H1 (cell line): ENCODE data around the gene PEAK1. TPM values are rescaled to one million over a fixed set of nuclear protein-coding genes. Genes with fewer than 3 reads are reported as not detected.

Experiments used
- CTCF ChIA-PET: fragments of 300-600 bp; sonication (Branson Sonifier 250); formaldehyde crosslinking; loops from one replicate; lab custom pipeline; 2021; ENCODE audit not compliant: partially characterized antibody; lab: Charles Lee
- POLR2A ChIA-PET: fragments of 300-600 bp; sonication (Branson Sonifier 250); formaldehyde crosslinking; loops from one replicate; lab custom pipeline; 2021; ENCODE audit warnings: inconsistent platforms; ENCODE audit not compliant: partially characterized antibody; lab: Charles Lee
- DNase-seq, 2 experiments: peaks; one replicate each; pipeline versions ENCODE4 v3.0.0 to v3.0.0-alpha.2; 2010 to 2022; ENCODE audit warnings: low spot score in 2 of 2, low read depth in 1 of 2, mixed read lengths in 1 of 2
- FAIRE-seq: peaks from 2 replicates; lab custom pipeline; 2011; peaks lifted over from hg19 to GRCh38; lab: Jason Lieb, UNC
- H2AFZ ChIP-seq: 2 replicates; pipeline ENCODE4 v1.8.1; 2012; ENCODE audit warnings: low read length, inconsistent platforms
- H2AK5ac ChIP-seq: 2 replicates; pipeline ENCODE4 v1.6.1; 2013; ENCODE audit warnings: low read depth, low read length
- H2BK120ac ChIP-seq: replicated peaks from 2 replicates; pipeline ENCODE3; 2013; ENCODE audit warnings: low read depth, low read length, inconsistent platforms
- H2BK12ac ChIP-seq: 2 replicates; pipeline ENCODE4 v1.6.1; 2013; ENCODE audit warnings: low read depth, low read length
- H2BK15ac ChIP-seq: 2 replicates; pipeline ENCODE4 v1.6.1; 2013; ENCODE audit warnings: low read length
- H2BK20ac ChIP-seq: 2 replicates; pipeline ENCODE4 v1.6.1; 2013; ENCODE audit warnings: low read length
- H2BK5ac ChIP-seq: 2 replicates; pipeline ENCODE4 v1.6.1; 2013; ENCODE audit warnings: low read depth, low read length
- H3K14ac ChIP-seq: 2 replicates; pipeline ENCODE4 v1.6.1; 2013; ENCODE audit warnings: inconsistent platforms; ENCODE audit not compliant: insufficient read length
- H3K18ac ChIP-seq: 2 replicates; pipeline ENCODE4 v1.6.1; 2013; ENCODE audit warnings: low read length; ENCODE audit errors: extremely low read depth
- H3K23ac ChIP-seq: 2 replicates; pipeline ENCODE4 v1.6.1; 2013; ENCODE audit warnings: inconsistent platforms; ENCODE audit not compliant: insufficient read length
- H3K23me2 ChIP-seq: 2 replicates; pipeline ENCODE4 v1.6.1; 2013; ENCODE audit warnings: low read depth, low read length
- H3K27ac ChIP-seq: 2 replicates; pipeline ENCODE4 v1.6.1; 2011; ENCODE audit warnings: low read depth, low read length, inconsistent platforms
- H3K27me3 ChIP-seq, 4 experiments: replicated peaks in 1 of 4; 1 replicate in 1 of 4; 2 replicates in 3 of 4; pipeline versions ENCODE4 v1.6.1 to v1.8.1; 2011 to 2013; ENCODE audit warnings: low read length in 3 of 4, mild to moderate bottlenecking in 3 of 4, inconsistent platforms in 2 of 4, mixed read lengths in 2 of 4, moderate library complexity in 1 of 4; ENCODE audit not compliant: control insufficient read depth in 3 of 4, insufficient read depth in 3 of 4; ENCODE audit errors: extremely low read depth in 1 of 4
- H3K36me3 ChIP-seq, 4 experiments: 2 replicates each; pipeline versions ENCODE4 v1.6.1 to v1.8.1; 2011 to 2013; ENCODE audit warnings: mild to moderate bottlenecking in 4 of 4, low read length in 3 of 4, moderate library complexity in 2 of 4, control low read depth in 1 of 4, inconsistent platforms in 1 of 4; ENCODE audit not compliant: insufficient read depth in 4 of 4, control insufficient read depth in 2 of 4
- H3K4ac ChIP-seq: replicated peaks from 2 replicates; pipeline ENCODE3; 2013; ENCODE audit warnings: low read length, low read depth, mixed read lengths, inconsistent platforms; ENCODE audit not compliant: insufficient read length
- H3K4me1 ChIP-seq, 4 experiments: replicated peaks in 1 of 4; 1 replicate in 1 of 4; 2 replicates in 3 of 4; pipeline versions ENCODE4 v1.6.1 to v1.8.1; 2011 to 2013; ENCODE audit warnings: low read length in 3 of 4, inconsistent platforms in 2 of 4, mixed read lengths in 1 of 4; ENCODE audit not compliant: insufficient read depth in 4 of 4, control insufficient read depth in 3 of 4
- H3K4me2 ChIP-seq, 2 experiments: 2 replicates each; pipeline versions ENCODE4 v1.6.1 to v1.8.1; 2011 to 2013; ENCODE audit warnings: low read depth in 2 of 2, low read length in 2 of 2, control low read depth in 1 of 2, inconsistent platforms in 1 of 2, mild to moderate bottlenecking in 1 of 2; ENCODE audit not compliant: insufficient read depth in 1 of 2
- H3K4me3 ChIP-seq, 4 experiments: fragments of 200-600, 300-600 bp in 1 of 4; sonication (generic), shearing (Covaris generic), sonication (Bioruptor Twin) in 1 of 4; 2 replicates each; pipeline versions ENCODE4 v1.5.1 to v1.8.1; 2011 to 2016; ENCODE audit warnings: low read length in 4 of 4, low read depth in 3 of 4, control low read depth in 2 of 4, inconsistent platforms in 2 of 4, mild to moderate bottlenecking in 2 of 4, mixed read lengths in 1 of 4, moderate library complexity in 1 of 4; ENCODE audit not compliant: insufficient read depth in 2 of 4; ENCODE audit errors: extremely low read depth in 1 of 4
- H3K56ac ChIP-seq: replicated peaks from 2 replicates; pipeline ENCODE3; 2013; ENCODE audit warnings: low read depth, mild to moderate bottlenecking, mixed read lengths, low read length, inconsistent platforms; ENCODE audit not compliant: insufficient read length
- H3K79me1 ChIP-seq: 2 replicates; pipeline ENCODE4 v1.6.1; 2013; ENCODE audit warnings: low read depth, low read length, control low read depth
- H3K79me2 ChIP-seq, 2 experiments: 2 replicates each; pipeline versions ENCODE4 v1.6.1 to v1.8.1; 2012 to 2013; ENCODE audit warnings: low read length in 2 of 2, mild to moderate bottlenecking in 2 of 2, inconsistent platforms in 1 of 2; ENCODE audit not compliant: insufficient read depth in 2 of 2, control insufficient read depth in 1 of 2
- H3K9ac ChIP-seq, 4 experiments: replicated peaks in 1 of 4; 1 replicate in 1 of 4; 2 replicates in 3 of 4; pipeline versions ENCODE4 v1.6.1 to v1.8.1; 2011 to 2013; ENCODE audit warnings: low read depth in 3 of 4, low read length in 3 of 4, control low read depth in 2 of 4, mild to moderate bottlenecking in 2 of 4, moderate library complexity in 2 of 4, inconsistent platforms in 1 of 4; ENCODE audit errors: extremely low read depth in 1 of 4
- H3K9me3 ChIP-seq, 2 experiments: 2 replicates each; pipeline versions ENCODE4 v1.6.1 to v1.8.1; 2012 to 2013; ENCODE audit warnings: mild to moderate bottlenecking in 2 of 2, moderate library complexity in 2 of 2, control low read depth in 1 of 2, inconsistent platforms in 1 of 2, low read depth in 1 of 2, low read length in 1 of 2, mixed read lengths in 1 of 2; ENCODE audit not compliant: insufficient read depth in 2 of 2
- H4K20me1 ChIP-seq, 2 experiments: replicated peaks in 1 of 2; 2 replicates each; pipeline versions ENCODE3 to v1.8.1; 2011 to 2013; ENCODE audit warnings: inconsistent platforms in 2 of 2, low read length in 2 of 2, mild to moderate bottlenecking in 1 of 2; ENCODE audit not compliant: insufficient read depth in 2 of 2, control insufficient read depth in 1 of 2
- H4K5ac ChIP-seq: 2 replicates; pipeline ENCODE4 v1.6.1; 2013; ENCODE audit warnings: low read length, low read depth, mixed read lengths, inconsistent platforms; ENCODE audit not compliant: insufficient read length
- H4K8ac ChIP-seq: 2 replicates; pipeline ENCODE4 v1.8.0; 2013; ENCODE audit warnings: mild to moderate bottlenecking, moderate library complexity, low read length, inconsistent platforms; ENCODE audit not compliant: insufficient read depth; ENCODE audit errors: extremely low read depth
- H4K91ac ChIP-seq: replicated peaks from 2 replicates; pipeline ENCODE3; 2013; ENCODE audit warnings: low read length, mixed read lengths, inconsistent platforms; ENCODE audit not compliant: insufficient read length
- BACH1 ChIP-seq: IDR thresholded peaks from 2 replicates; pipeline ENCODE4 v1.6.1; 2012; ENCODE audit warnings: low read length, improper control_type of control experiment
- BRCA1 ChIP-seq: IDR thresholded peaks from 2 replicates; pipeline ENCODE4 v1.6.1; 2012; ENCODE audit warnings: low read depth, low read length, improper control_type of control experiment
- EP300 ChIP-seq, 2 experiments: IDR thresholded peaks; 1 replicate in 1 of 2; 2 replicates in 1 of 2; pipeline ENCODE4 v1.6.1; 2011 to 2012; ENCODE audit warnings: low read depth in 2 of 2, low read length in 2 of 2, mild to moderate bottlenecking in 2 of 2, borderline replicate concordance in 1 of 2, inconsistent platforms in 1 of 2, moderate library complexity in 1 of 2
- GABPA ChIP-seq: IDR thresholded peaks from 2 replicates; pipeline ENCODE4 v1.6.1; 2011; ENCODE audit warnings: mild to moderate bottlenecking, low read length, moderate library complexity, borderline replicate concordance; ENCODE audit not compliant: insufficient read depth
- GTF2F1 ChIP-seq: IDR thresholded peaks from 2 replicates; pipeline ENCODE4 v1.6.1; 2012; ENCODE audit warnings: low read depth, low read length, improper control_type of control experiment, borderline replicate concordance
- JUN ChIP-seq: IDR thresholded peaks from 2 replicates; pipeline ENCODE4 v1.6.1; 2011; ENCODE audit warnings: low read depth, mild to moderate bottlenecking, improper control_type of control experiment, low read length
- MAX ChIP-seq: IDR thresholded peaks from 2 replicates; pipeline ENCODE4 v1.6.1; 2012; ENCODE audit warnings: inconsistent platforms
- NANOG ChIP-seq: IDR thresholded peaks from 2 replicates; pipeline ENCODE4 v1.6.1; 2011; ENCODE audit warnings: low read length, low read depth, mild to moderate bottlenecking, inconsistent platforms; ENCODE audit not compliant: insufficient read depth, poor library complexity, severe bottlenecking
- POLR2AphosphoS5 ChIP-seq: IDR thresholded peaks from 2 replicates; pipeline ENCODE4 v1.6.1; 2011; ENCODE audit warnings: low read depth, low read length
- POU5F1 ChIP-seq: IDR thresholded peaks from 2 replicates; pipeline ENCODE4 v1.6.1; 2011; ENCODE audit warnings: low read depth, mild to moderate bottlenecking, low read length, moderate library complexity
- SIN3A ChIP-seq, 2 experiments: IDR thresholded peaks in 1 of 2; conservative IDR thresholded peaks in 1 of 2; 2 replicates each; pipeline ENCODE4 v1.6.1; 2011 to 2012; ENCODE audit warnings: low read length in 2 of 2, improper control_type of control experiment in 1 of 2, low read depth in 1 of 2, mild to moderate bottlenecking in 1 of 2
- SP4 ChIP-seq: IDR thresholded peaks from 2 replicates; pipeline ENCODE4 v1.6.1; 2012; ENCODE audit warnings: low read length, inconsistent platforms
- TAF1 ChIP-seq: IDR thresholded peaks from 2 replicates; pipeline ENCODE4 v1.6.1; 2011; ENCODE audit warnings: mild to moderate bottlenecking, low read depth, low read length
- WGBS, 2 experiments: shearing (Covaris generic) in 1 of 2; methylation state at CpG; one replicate each; pipeline versions ENCODE4 v1.1.6 to v1.1.7; 2013 to 2015; ENCODE audit warnings: low lambda C conversion rate in 2 of 2, mixed read lengths in 2 of 2, inconsistent platforms in 1 of 2, low coverage in 1 of 2, missing lambda C conversion rate in 1 of 2; ENCODE audit not compliant: insufficient replicate concordance in 2 of 2, insufficient coverage in 1 of 2, insufficient read length in 1 of 2; ENCODE audit errors: extremely low coverage in 1 of 2, missing lambda C conversion rate in 1 of 2; 5-methylcytosine and 5-hydroxymethylcytosine counted together
- polyA plus RNA-seq, 7 experiments: library from polyadenylated mRNA; depleted of rRNA in 3 of 7; stranded (reverse) in 5 of 7; unstranded in 2 of 7; fragments of >200 nt in 5 of 7; fragments of 200-250 nt in 2 of 7; gene quantifications; 1 replicate in 5 of 7; 2 replicates in 1 of 7; 4 replicates in 1 of 7; pipeline versions ENCODE4 v1.2.1 to v1.2.3, GENCODE V29; 2011 to 2013; ENCODE audit warnings: missing spikeins in 2 of 7, mixed read lengths in 2 of 7
- total RNA-seq: library from RNA; stranded (reverse); fragmentation: NEBNext Ultra II Directional; extraction: Animal tissue kit (Norgen Biotek cat#: 25700); gene quantifications from 2 replicates; pipeline ENCODE4 v1.2.1, GENCODE V29; 2021

Gene PEAK1
- total and polyA plus RNA-seq, 2 of the 8 experiments (the other 6 are each of a cell fraction or from before 2014, with no cell fraction given): 8.8 to 44.8 TPM

- FAIRE-seq (no peak), DNase-seq (peak in 1 of 2 experiments; percentile 38)
- Histone ChIP-seq H2BK120ac (no peak overlapping the region), H3K23ac (no peak overlapping the region), H3K4me1 (peaks cover 0 to 3% (median 0%) of the 10 kb centered on the region in 4 experiments; a peak in 1 of 7 replicates), H3K79me2 (no peaks in the 10 kb centered on the region), H3K79me1 (no peaks in the 10 kb centered on the region), H3K23me2 (no peaks in the 10 kb centered on the region), H3K56ac (no peak overlapping the region), H2BK12ac (no peak overlapping the region), H3K4ac (no peak overlapping the region), H2BK5ac (no peak overlapping the region), H3K18ac (no peak overlapping the region), H3K9me3 (no peaks in the 10 kb centered on the region), H2BK15ac (no peak overlapping the region), H3K27ac (no peak overlapping the region), H3K4me2 (no peak overlapping the region), H4K91ac (no peak overlapping the region), H3K4me3 (no peak overlapping the region), H3K27me3 (no peaks in the 10 kb centered on the region), H3K9ac (no peak overlapping the region), H2BK20ac (no peak overlapping the region), H2AK5ac (no peak overlapping the region), H2AFZ (no peak overlapping the region), H4K5ac (no peak overlapping the region), H3K14ac (no peak overlapping the region), H3K36me3 (no peaks in the 10 kb centered on the region), H4K8ac (no peak overlapping the region), H4K20me1 (no peaks in the 10 kb centered on the region)
- ChIA-PET CTCF (interaction anchor here (0.6 to 10.8 kb wide), 9 partner anchors 10 to 447 kb away, joined by 3 to 101 read pairs (median 5); no protein-coding TSS in a partner anchor), POLR2A (no interaction called here)
- 90% methylated on average over 7 of the region's 7 CpGs; no CpG with 5 or more reads in 1 of the 2 experiments for WGBS, 2 experiments
- TF ChIP-seq SP4: no peak
- no peak for TF ChIP-seq GTF2F1
- TF ChIP-seq MAX: no peak
- no peak for TF ChIP-seq NANOG
- no peak for TF ChIP-seq EP300 (IDR thresholded peaks at IDR 0.05; ENCODE audit: borderline replicate concordance in 1 of 2, low read depth in 2 of 2, low read length in 2 of 2)
- no peak for TF ChIP-seq GABPA
- no peak for TF ChIP-seq JUN
- TF ChIP-seq POLR2AphosphoS5: no peak
- no peak for TF ChIP-seq BACH1
- TF ChIP-seq TAF1: no peak
- no peak for TF ChIP-seq POU5F1
- no peak for TF ChIP-seq BRCA1
- TF ChIP-seq SIN3A (conservative IDR thresholded peaks at IDR 0.05 in 1 of 2, IDR thresholded peaks at IDR 0.05 in 1 of 2; ENCODE audit: low read depth in 1 of 2, low read length in 2 of 2): no peak
Observed at GRCh38 chr15:77096541-77096940, 323.4 kb downstream of the PEAK1 start.
